ENCODE results near the gene HBD. TPM values are rescaled to one million over a fixed set of nuclear protein-coding genes. Genes with fewer than 3 reads are reported as not detected.

Gene HBD
- total RNA-seq, 1 experiment from 2014 or later, result not detected

- peaks cover 81% of the 10 kb centered on the region for H3K27me3 ChIP-seq (ENCODE audit: insufficient read depth, low read length)
- no peak overlapping the region for H3K4me2 ChIP-seq (ENCODE audit: low read length)
- no TSS peak for BruUV-seq (replicated peaks)
- no peak overlapping the region for H3K9ac ChIP-seq (ENCODE audit: low read length)
- ChIA-PET POLR2A (no interaction called here), CTCF (no interaction called here), RAD21 (ENCODE audit: low non-redundant PET in 1 of 2, low total read pairs in 2 of 2, uncharacterized antibody in 2 of 2, unreplicated experiment in 2 of 2) (no interaction called here)
- no peak overlapping the region for H3K4me3 ChIP-seq (replicated peaks in 1 of 2; ENCODE audit: low read depth in 1 of 2, low read length in 2 of 2)
- no peaks in the 10 kb centered on the region for H3K4me1 ChIP-seq (ENCODE audit: control insufficient read depth in 1 of 2, insufficient read depth in 2 of 2, low read length in 2 of 2)
- ATAC-seq, result no peak
- no peaks in the 10 kb centered on the region for H3K36me3 ChIP-seq (ENCODE audit: control insufficient read depth in 1 of 2, insufficient read depth in 2 of 2, low read length in 2 of 2)
- no peaks in the 10 kb centered on the region for H3K9me2 ChIP-seq (ENCODE audit: insufficient read depth)
- intact Hi-C loops (cut with micrococcal nuclease), result no loop called here
- H3K79me2 ChIP-seq (ENCODE audit: insufficient read depth, low read length), result no peaks in the 10 kb centered on the region
- H3K27ac ChIP-seq (ENCODE audit: low read depth, low read length), result no peak overlapping the region
- no peak overlapping the region for H2AFZ ChIP-seq (ENCODE audit: low read depth, low read length, poor library complexity, severe bottlenecking)
- H4K20me1 ChIP-seq (ENCODE audit: insufficient read depth), result no peaks in the 10 kb centered on the region
- no peak for DNase-seq (ENCODE audit: low read depth, low spot score)
- no peaks in the 10 kb centered on the region for H3K9me3 ChIP-seq (ENCODE audit: control insufficient read depth in 1 of 2, insufficient read depth in 1 of 2, low read depth in 1 of 2, low read length in 2 of 2)
- TF ChIP-seq YY1 (IDR thresholded peaks at IDR 0.05; ENCODE audit: extremely low read depth, insufficient replicate concordance, low read depth, low read length), result no peak
- TF ChIP-seq JUND (IDR thresholded peaks at IDR 0.05), result no peak
- no peak for TF ChIP-seq SRF (IDR thresholded peaks at IDR 0.05; ENCODE audit: low read depth)
- TF ChIP-seq, protein P1, sequence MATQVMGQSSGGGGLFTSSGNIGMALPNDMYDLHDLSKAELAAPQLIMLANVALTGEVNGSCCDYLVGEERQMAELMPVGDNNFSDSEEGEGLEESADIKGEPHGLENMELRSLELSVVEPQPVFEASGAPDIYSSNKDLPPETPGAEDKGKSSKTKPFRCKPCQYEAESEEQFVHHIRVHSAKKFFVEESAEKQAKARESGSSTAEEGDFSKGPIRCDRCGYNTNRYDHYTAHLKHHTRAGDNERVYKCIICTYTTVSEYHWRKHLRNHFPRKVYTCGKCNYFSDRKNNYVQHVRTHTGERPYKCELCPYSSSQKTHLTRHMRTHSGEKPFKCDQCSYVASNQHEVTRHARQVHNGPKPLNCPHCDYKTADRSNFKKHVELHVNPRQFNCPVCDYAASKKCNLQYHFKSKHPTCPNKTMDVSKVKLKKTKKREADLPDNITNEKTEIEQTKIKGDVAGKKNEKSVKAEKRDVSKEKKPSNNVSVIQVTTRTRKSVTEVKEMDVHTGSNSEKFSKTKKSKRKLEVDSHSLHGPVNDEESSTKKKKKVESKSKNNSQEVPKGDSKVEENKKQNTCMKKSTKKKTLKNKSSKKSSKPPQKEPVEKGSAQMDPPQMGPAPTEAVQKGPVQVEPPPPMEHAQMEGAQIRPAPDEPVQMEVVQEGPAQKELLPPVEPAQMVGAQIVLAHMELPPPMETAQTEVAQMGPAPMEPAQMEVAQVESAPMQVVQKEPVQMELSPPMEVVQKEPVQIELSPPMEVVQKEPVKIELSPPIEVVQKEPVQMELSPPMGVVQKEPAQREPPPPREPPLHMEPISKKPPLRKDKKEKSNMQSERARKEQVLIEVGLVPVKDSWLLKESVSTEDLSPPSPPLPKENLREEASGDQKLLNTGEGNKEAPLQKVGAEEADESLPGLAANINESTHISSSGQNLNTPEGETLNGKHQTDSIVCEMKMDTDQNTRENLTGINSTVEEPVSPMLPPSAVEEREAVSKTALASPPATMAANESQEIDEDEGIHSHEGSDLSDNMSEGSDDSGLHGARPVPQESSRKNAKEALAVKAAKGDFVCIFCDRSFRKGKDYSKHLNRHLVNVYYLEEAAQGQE (IDR thresholded peaks at IDR 0.05; ENCODE audit: low read depth), result no peak
- no peak for TF ChIP-seq RAD21 (IDR thresholded peaks at IDR 0.05; ENCODE audit: low read depth)
- no peak for TF ChIP-seq ZBTB33 (IDR thresholded peaks at IDR 0.05; ENCODE audit: extremely low read depth, insufficient replicate concordance, low read length)
- TF ChIP-seq EZH2 (IDR thresholded peaks at IDR 0.05), result no peak
- TF ChIP-seq TCF7L2 (IDR thresholded peaks at IDR 0.05; ENCODE audit: borderline replicate concordance, extremely low read depth, insufficient read depth, insufficient read length), result no peak
- no peak for TF ChIP-seq CBX3 (IDR thresholded peaks at IDR 0.05; ENCODE audit: low read depth)
- TF ChIP-seq CEBPB (IDR thresholded peaks at IDR 0.05; ENCODE audit: low read depth), result no peak
- no peak for TF ChIP-seq EZH2phosphoT487 (IDR thresholded peaks at IDR 0.05; ENCODE audit: borderline replicate concordance)
- TF ChIP-seq EGR1 (IDR thresholded peaks at IDR 0.05; ENCODE audit: low read depth), result no peak
- TF ChIP-seq ELF1 (IDR thresholded peaks at IDR 0.05; ENCODE audit: borderline replicate concordance, low read depth), result no peak
- TF ChIP-seq ZNF274 (IDR thresholded peaks at IDR 0.05; ENCODE audit: low read depth, low read length), result no peak
These were observed 9.5 kb upstream of the HBD start for GRCh38 chr11:5243816-5244180.

All from HCT116 (cell line).